ENCODE measurements around the gene ING4.

The ING4 gene

GRCh38 chr12:6653987-6654386 lies 8.9 kb downstream of the ING4 start:
- no peak overlapping the region for H3K4me3 ChIP-seq (ENCODE audit: low read depth, low read length)
- no peak for DNase-seq (ENCODE audit: low read depth)
- TF ChIP-seq CTCF (IDR thresholded peaks at IDR 0.05; ENCODE audit: low read depth, low read length, missing control alignments) = no peak

DNA sequence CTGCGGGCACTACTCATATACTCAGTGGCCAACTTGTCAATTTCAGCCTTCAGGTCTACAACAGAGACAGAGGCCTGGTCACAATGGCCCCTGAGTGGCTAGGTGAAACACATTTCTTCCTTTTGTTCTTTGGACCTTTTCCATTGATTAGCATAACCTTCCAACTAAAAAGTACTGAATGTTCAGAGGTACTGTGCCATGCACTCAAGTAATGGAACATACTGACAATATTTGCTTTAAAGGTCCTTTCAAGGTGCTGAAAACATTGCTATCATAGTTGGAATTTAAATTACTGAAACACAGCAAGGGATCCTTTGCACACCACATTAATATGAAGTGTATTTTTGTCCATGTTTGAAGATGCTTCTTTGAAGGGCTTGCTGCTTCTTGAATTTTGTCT lies 9.6 kb downstream of the ING4 start:
- no peak for DNase-seq (ENCODE audit: low read depth)
- H3K4me3 ChIP-seq (ENCODE audit: low read depth, low read length) = no peak overlapping the region
- TF ChIP-seq CTCF (IDR thresholded peaks at IDR 0.05; ENCODE audit: low read depth, low read length, missing control alignments) = no peak

DNA sequence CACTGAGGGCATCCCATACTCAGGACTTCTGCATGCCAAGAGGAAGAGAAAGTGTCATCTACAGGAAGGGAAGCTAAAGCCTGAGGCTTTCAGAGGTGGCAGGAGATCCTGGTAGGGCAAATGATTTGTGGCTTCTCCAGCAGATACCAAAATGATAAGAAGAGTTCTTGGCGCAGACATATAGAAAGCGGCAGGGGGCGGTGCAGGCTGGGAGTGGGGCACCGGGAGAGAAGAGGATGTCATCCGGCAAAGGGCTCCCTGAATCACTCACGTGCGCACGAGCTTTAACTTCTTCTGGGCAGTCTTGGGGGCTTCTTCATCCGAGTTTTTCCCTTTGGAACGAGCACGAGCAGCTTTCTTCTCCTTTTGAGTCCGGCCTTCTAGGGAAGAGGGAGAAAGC lies 10.5 kb downstream of the ING4 start:
- no peak for DNase-seq (ENCODE audit: low read depth)
- no peak overlapping the region for H3K4me3 ChIP-seq (ENCODE audit: low read depth, low read length)
- TF ChIP-seq CTCF (IDR thresholded peaks at IDR 0.05; ENCODE audit: low read depth, low read length, missing control alignments) = no peak

- DNase-seq (ENCODE audit: low read depth) = no peak
- no peak overlapping the region for H3K4me3 ChIP-seq (ENCODE audit: low read depth, low read length)
- no peak for TF ChIP-seq CTCF (IDR thresholded peaks at IDR 0.05; ENCODE audit: low read depth, low read length, missing control alignments)
These were observed 12.1 kb downstream of the ING4 start for GRCh38 chr12:6650832-6651231.

DNA sequence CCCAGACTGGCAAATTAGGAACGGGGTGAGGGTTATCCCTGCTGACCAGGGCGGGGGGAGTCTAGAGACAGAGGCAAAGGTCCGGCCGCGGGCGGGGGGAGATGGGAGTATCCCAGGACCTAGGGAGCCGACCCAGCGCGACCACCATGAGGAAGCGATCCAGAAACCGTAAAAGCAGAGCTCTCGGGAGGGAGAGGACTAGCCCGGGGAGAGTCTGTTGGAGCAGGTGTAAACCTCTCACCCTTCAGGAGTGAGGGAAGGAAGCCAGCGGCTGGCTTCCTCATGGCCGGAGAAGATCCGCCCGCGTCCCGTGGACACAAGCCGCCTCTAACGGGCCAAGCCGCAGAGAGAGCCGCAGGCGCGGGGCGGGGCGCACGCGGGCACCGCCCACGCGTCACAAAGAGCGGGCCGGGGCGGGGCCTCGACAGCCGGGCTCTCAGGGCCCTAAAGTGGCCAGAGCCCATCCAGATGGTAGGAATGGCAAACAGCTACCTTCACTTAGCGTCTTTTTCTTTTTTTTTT lies 15.8 kb downstream of the ING4 start, which contains the start of gene ACRBP:
TSS of gene ACRBP (minus strand) at position 350 of the 522 bp plus-strand sequence. CDS start at position 284, 66 bp downstream.
- no peak for DNase-seq (ENCODE audit: low read depth)
- TF ChIP-seq CTCF (IDR thresholded peaks at IDR 0.05; ENCODE audit: low read depth, low read length, missing control alignments) = no peak
- H3K4me3 ChIP-seq (ENCODE audit: low read depth, low read length) = peak within 1 kb of the TSS; percentile 60

DNA sequence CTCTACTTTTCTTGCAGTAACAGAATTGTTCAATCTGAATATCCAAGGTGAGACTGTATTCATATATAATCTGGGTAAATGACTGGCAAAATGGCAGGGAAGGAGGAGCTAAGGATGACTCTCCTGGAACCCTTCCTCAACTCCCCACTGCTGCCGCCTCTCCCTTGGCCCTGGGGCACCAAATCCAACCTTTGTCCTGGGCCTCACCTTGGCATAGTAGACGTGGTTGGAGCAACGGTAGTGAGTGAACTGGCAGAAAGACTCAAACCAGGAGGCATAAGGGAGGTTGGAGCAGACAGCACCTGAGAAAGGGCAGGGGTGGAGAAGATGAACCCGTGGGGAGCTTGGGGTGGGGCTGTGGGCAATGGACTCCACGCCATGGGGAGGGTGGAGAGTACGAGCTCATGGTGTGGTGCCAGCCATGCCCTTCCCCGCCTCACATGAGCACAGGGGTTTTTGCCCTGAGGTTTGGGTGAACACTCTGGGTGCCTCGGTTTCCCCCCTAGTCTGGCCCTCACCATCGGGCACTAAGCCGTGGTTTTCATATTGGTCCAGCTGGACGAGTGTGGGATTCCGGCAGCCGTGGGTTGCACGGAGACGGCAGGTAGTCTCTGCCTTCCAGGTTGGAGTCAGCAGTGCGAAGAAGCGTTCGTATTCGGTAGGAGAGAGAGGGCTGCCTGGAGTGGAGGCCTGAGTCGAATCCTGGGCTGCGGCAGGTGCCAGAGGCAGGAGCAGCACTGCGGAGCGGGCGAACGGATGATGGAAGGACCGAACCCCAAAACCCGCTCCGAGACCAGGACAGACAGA lies 16.4 kb downstream of the ING4 start:
- H3K4me3 ChIP-seq (ENCODE audit: low read depth, low read length) = peak overlapping the region; percentile 60
- TF ChIP-seq CTCF (IDR thresholded peaks at IDR 0.05; ENCODE audit: low read depth, low read length, missing control alignments) = no peak
- no peak for DNase-seq (ENCODE audit: low read depth)

DNA sequence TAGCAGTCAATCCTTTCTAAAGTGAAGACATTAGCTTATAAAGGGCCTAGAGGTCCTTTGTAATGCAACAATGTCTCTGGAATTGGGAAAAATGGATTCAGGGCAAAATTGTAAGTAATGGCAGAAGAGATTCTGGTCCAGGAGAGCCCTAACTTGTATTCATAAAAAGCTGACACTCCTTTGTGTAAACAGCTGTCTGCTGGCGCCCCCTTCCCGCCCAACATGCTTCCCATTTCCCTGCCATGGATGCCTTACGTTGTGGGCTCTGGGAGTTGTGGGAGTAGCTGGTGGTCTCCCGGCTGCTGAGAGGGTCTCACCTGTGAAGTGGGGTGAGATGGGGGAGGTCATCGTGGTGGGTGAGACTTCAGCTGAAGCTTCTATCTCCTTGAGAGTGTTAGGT lies 18.0 kb downstream of the ING4 start:
- no peak for DNase-seq (ENCODE audit: low read depth)
- H3K4me3 ChIP-seq (ENCODE audit: low read depth, low read length) = no peak overlapping the region
- no peak for TF ChIP-seq CTCF (IDR thresholded peaks at IDR 0.05; ENCODE audit: low read depth, low read length, missing control alignments)
